HepG2 (cell line): ENCODE measurements around the gene C3orf22. TPM values are rescaled to one million over a fixed set of nuclear protein-coding genes. Genes with fewer than 3 reads are reported as not detected.

ENCODE experiments used
- ATF3 ChIP-seq: sonication (generic); formaldehyde crosslinking; IDR thresholded peaks from 2 replicates; pipeline ENCODE4 v1.4.0; 2020; ENCODE audit warnings: missing genetic modification reagents
- CREM ChIP-seq, 2 experiments: sonication (generic) in 1 of 2; formaldehyde crosslinking in 1 of 2; IDR thresholded peaks; 2 replicates each; pipeline versions ENCODE4 v1.4.0 to v1.6.1; 2016 to 2020; ENCODE audit warnings: antibody characterized with exemption in 1 of 2, mild to moderate bottlenecking in 1 of 2, missing genetic modification reagents in 1 of 2
- DNMT1 ChIP-seq: sonication (generic); formaldehyde crosslinking; IDR thresholded peaks from 2 replicates; pipeline ENCODE4 v1.5.1; 2020; ENCODE audit warnings: mild to moderate bottlenecking, missing genetic modification reagents
- E2F2 ChIP-seq: sonication (generic); formaldehyde crosslinking; IDR thresholded peaks from 2 replicates; pipeline ENCODE4 v1.4.0; 2020; ENCODE audit warnings: missing genetic modification reagents, borderline replicate concordance
- GTF2F1 ChIP-seq: fragments of 150-350 bp; IDR thresholded peaks from 2 replicates; pipeline ENCODE4 v1.6.1; 2014; ENCODE audit warnings: low read length
- MAFG ChIP-seq: sonication (generic); formaldehyde crosslinking; IDR thresholded peaks from 2 replicates; pipeline ENCODE4 v1.5.1; 2020; ENCODE audit warnings: mild to moderate bottlenecking, missing genetic modification reagents
- MAFK ChIP-seq, 2 experiments: IDR thresholded peaks in 1 of 2; conservative IDR thresholded peaks in 1 of 2; 2 replicates each; pipeline ENCODE4 v1.6.1; 2011; ENCODE audit warnings: improper control_type of control experiment in 2 of 2, low read length in 2 of 2
- NFYC ChIP-seq: IDR thresholded peaks from 2 replicates; pipeline ENCODE4 v1.6.1; 2016; ENCODE audit warnings: missing genetic modification reagents, missing compliant biosample characterization
- PLRG1 ChIP-seq: fragments of 450-650 bp; conservative IDR thresholded peaks from 2 replicates; pipeline ENCODE4 v1.6.1; 2016
- SKIL ChIP-seq: sonication (generic); formaldehyde crosslinking; IDR thresholded peaks from 2 replicates; pipeline ENCODE4 v1.8.0; 2022; ENCODE audit warnings: missing genetic modification reagents, mild to moderate bottlenecking, moderate library complexity, borderline replicate concordance
- SMYD3 ChIP-seq: sonication (generic); formaldehyde crosslinking; IDR thresholded peaks from 2 replicates; pipeline ENCODE4 v1.8.1; 2023; ENCODE audit warnings: mild to moderate bottlenecking, missing genetic modification reagents
- TBX2 ChIP-seq: sonication (generic); formaldehyde crosslinking; IDR thresholded peaks from 2 replicates; pipeline ENCODE4 v1.5.0; 2020; ENCODE audit warnings: missing genetic modification reagents, mild to moderate bottlenecking, borderline replicate concordance
- ZBTB4 ChIP-seq: sonication (generic); formaldehyde crosslinking; IDR thresholded peaks from 2 replicates; pipeline ENCODE4 v1.4.0; 2020; ENCODE audit warnings: missing genetic modification reagents, mild to moderate bottlenecking, borderline replicate concordance
- ZNF12 ChIP-seq: sonication (generic); formaldehyde crosslinking; IDR thresholded peaks from 2 replicates; pipeline ENCODE4 v1.5.0; 2020; ENCODE audit warnings: missing genetic modification reagents
- ZNF124 ChIP-seq: sonication (generic); formaldehyde crosslinking; IDR thresholded peaks from 2 replicates; pipeline ENCODE4 v1.4.0; 2020; ENCODE audit warnings: missing genetic modification reagents
- ZNF30 ChIP-seq: sonication (generic); formaldehyde crosslinking; IDR thresholded peaks from 2 replicates; pipeline ENCODE4 v1.5.0; 2020; ENCODE audit warnings: mild to moderate bottlenecking, missing genetic modification reagents
- ZNF326 ChIP-seq: sonication (generic); formaldehyde crosslinking; IDR thresholded peaks from 2 replicates; pipeline ENCODE4 v1.4.0; 2020; ENCODE audit warnings: missing genetic modification reagents, borderline replicate concordance
- ZNF446 ChIP-seq: sonication (generic); formaldehyde crosslinking; IDR thresholded peaks from 2 replicates; pipeline ENCODE4 v1.5.0; 2020; ENCODE audit warnings: mild to moderate bottlenecking, missing genetic modification reagents
- ZNF512 ChIP-seq: sonication (generic); formaldehyde crosslinking; IDR thresholded peaks from 2 replicates; pipeline ENCODE4 v1.4.0; 2020; ENCODE audit warnings: mild to moderate bottlenecking, missing genetic modification reagents
- ZNF776 ChIP-seq: sonication (generic); formaldehyde crosslinking; IDR thresholded peaks from 2 replicates; pipeline ENCODE4 v1.4.0; 2020; ENCODE audit warnings: mild to moderate bottlenecking, missing genetic modification reagents
- ZNF83 ChIP-seq: sonication (generic); formaldehyde crosslinking; IDR thresholded peaks from 2 replicates; pipeline ENCODE4 v1.4.0; 2020; ENCODE audit warnings: missing genetic modification reagents, mild to moderate bottlenecking, borderline replicate concordance
- polyA plus RNA-seq, 8 experiments: library from polyadenylated mRNA; depleted of rRNA in 3 of 8; stranded (reverse) in 7 of 8; unstranded in 1 of 8; fragments of >200 nt; fragmentation: Illumina TruSeq in 4 of 8; extraction: Trizol in 4 of 8; gene quantifications; 2 replicates each; pipeline versions ENCODE4 v1.2.1 to v1.2.3, GENCODE V29; 2011 to 2016; ENCODE audit warnings: low read depth in 4 of 8, missing spikeins in 1 of 8, mixed read lengths in 1 of 8; ENCODE audit not compliant: insufficient read depth in 1 of 8
- total RNA-seq, 5 experiments: library from RNA; depleted of rRNA; stranded (reverse); fragments of >200 nt; fragmentation: Illumina TruSeq; extraction: Trizol; gene quantifications; 2 replicates each; pipeline ENCODE4 v1.2.3, GENCODE V29; 2016; ENCODE audit warnings: low read depth in 1 of 5

C3orf22 gene
- total and polyA plus RNA-seq, 2 of the 13 experiments (the other 11 are each of a cell fraction or from before 2014, with no cell fraction given): not detected

GRCh38 chr3:126528800-126529541 is 29.8 kb downstream of the C3orf22 start (continued):
- TF ChIP-seq ZNF512 (CRISPR knock-in tag) (no peak), SMYD3 (no peak), NFYC (CRISPR knock-in tag) (0 out of 2 replicates have a peak, but pooled peaks have one; percentile 40), ZNF30 (CRISPR knock-in tag) (no peak), ZNF124 (CRISPR knock-in tag) (0 out of 2 replicates have a peak, but pooled peaks have one; percentile 22), MAFK (conservative IDR thresholded peaks at IDR 0.05 in 1 of 2, IDR thresholded peaks at IDR 0.05 in 1 of 2; ENCODE audit: low read length in 2 of 2) (no peak), TBX2 (CRISPR knock-in tag) (peak; percentile 72), ZNF776 (CRISPR knock-in tag) (no peak), SKIL (CRISPR knock-in tag) (0 out of 2 replicates have a peak, but pooled peaks have one; percentile 48), E2F2 (no peak), MAFG (no peak), ATF3 (peak; percentile 89), ZNF83 (CRISPR knock-in tag) (no peak), ZNF326 (CRISPR knock-in tag) (0 out of 2 replicates have a peak, but pooled peaks have one; percentile 59), ZNF446 (CRISPR knock-in tag) (peak; percentile 70; the same call in 1 of the 2 replicates), CREM (IDR thresholded peaks at IDR 0.05) (peak; percentile 68), CREM (CRISPR knock-in tag; IDR thresholded peaks at IDR 0.05) (no peak), ZBTB4 (peak; percentile 63; the same call in 1 of the 2 replicates), GTF2F1 (no peak), ZNF12 (CRISPR knock-in tag) (peak; percentile 48; the same call in 1 of the 2 replicates), DNMT1 (CRISPR knock-in tag) (no peak), PLRG1 (no peak)
